Midbrain (tissue), 1 donor: ENCODE measurements around the gene SPATA45.

Experiments used
- DNase-seq: peaks from one replicate; lab custom pipeline; 2025; lab: John Stamatoyannopoulos, UW

The SPATA45 gene

DNA sequence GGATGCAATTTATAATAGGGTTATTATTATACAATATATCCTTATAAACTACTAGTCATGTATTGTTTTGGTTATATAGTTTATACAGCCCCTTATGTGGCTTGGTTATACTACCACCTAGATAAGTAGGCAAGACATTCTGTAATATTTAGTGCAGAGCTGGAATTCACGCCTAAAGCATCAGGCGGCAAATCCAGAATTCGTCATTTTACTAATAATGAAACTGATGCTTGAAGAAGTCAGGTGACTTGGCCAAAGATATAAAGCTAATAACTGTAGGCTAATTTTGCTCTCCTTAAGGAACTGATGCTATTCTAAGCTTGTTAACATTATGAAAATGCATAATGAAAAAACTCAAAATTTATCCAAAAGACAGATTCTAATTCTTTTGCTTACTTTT, 66.7 kb downstream of the SPATA45 start:
- DNase-seq, result no peak
